GM12878 (cell line): ENCODE results near the gene FGD6. TPM values are rescaled to one million over a fixed set of nuclear protein-coding genes. Genes with fewer than 3 reads are reported as not detected.

Experiments
- ATAC-seq: fragments of 200-7000 bp; cut with Tn5 transposase; 3 replicates; pipeline ENCODE4 v1.9.1; 2020; ENCODE audit warnings: mild to moderate bottlenecking, moderate library complexity
- BruUV-seq: library from RNA; stranded (reverse); fragments of 400-500 nt; replicated peaks from 2 replicates; lab custom pipeline; 2021; lab: Mats Ljungman, UMichigan
- CTCF ChIA-PET: fragments of 300-600 bp; sonication (Branson Sonifier 250); formaldehyde crosslinking; extraction: SDS; loops from one replicate; lab custom pipeline; 2021; ENCODE audit warnings: inconsistent platforms; lab: Yijun Ruan, JAX
- POLR2A ChIA-PET: fragments of 350-600 bp; formaldehyde crosslinking; extraction: SDS; loops from one replicate; lab custom pipeline; 2021; ENCODE audit warnings: inconsistent platforms; lab: Charles Lee
- RAD21 ChIA-PET: fragments of 300-600 bp; sonication (Branson Sonifier 250); formaldehyde crosslinking; loops from one replicate; lab custom pipeline; 2023; ENCODE audit warnings: antibody characterized with exemption; ENCODE audit not compliant: unreplicated experiment; lab: Charles Lee
- SMC1A ChIA-PET: fragments of 300-600 bp; sonication (Branson Sonifier 250); formaldehyde crosslinking; loops from one replicate; lab custom pipeline; 2023; ENCODE audit not compliant: unreplicated experiment, uncharacterized antibody; lab: Charles Lee
- DNase-seq: peaks from one replicate; pipeline ENCODE4 v3.0.0-alpha.2; 2011; ENCODE audit warnings: low read depth, low spot score
- FAIRE-seq: peaks from 3 replicates; lab custom pipeline; 2011; peaks lifted over from hg19 to GRCh38; lab: Jason Lieb, UNC
- H2AFZ ChIP-seq: 2 replicates; pipeline ENCODE4 v1.6.0; 2011; ENCODE audit warnings: low read depth, low read length, control low read depth; ENCODE audit not compliant: control insufficient read depth
- H3K27ac ChIP-seq: 2 replicates; pipeline ENCODE4 v1.5.1; 2011; ENCODE audit warnings: control low read depth; ENCODE audit not compliant: control insufficient read depth, insufficient read depth
- H3K27me3 ChIP-seq, 2 experiments: replicated peaks in 1 of 2; 2 replicates each; pipeline versions ENCODE4 v1.6.0 to v1.6.1; 2011; ENCODE audit warnings: low read length in 1 of 2; ENCODE audit not compliant: control insufficient read depth in 2 of 2, insufficient read depth in 2 of 2
- H3K36me3 ChIP-seq, 2 experiments: 2 replicates each; pipeline ENCODE4 v1.5.1; 2011; ENCODE audit warnings: low read length in 1 of 2; ENCODE audit not compliant: control insufficient read depth in 2 of 2, insufficient read depth in 2 of 2
- H3K4me1 ChIP-seq: 2 replicates; pipeline ENCODE4 v1.6.1; 2011; ENCODE audit warnings: mild to moderate bottlenecking, low read length, moderate library complexity, mixed read lengths; ENCODE audit not compliant: control insufficient read depth, insufficient read depth
- H3K4me2 ChIP-seq: 2 replicates; pipeline ENCODE4 v1.6.0; 2011; ENCODE audit warnings: control low read depth; ENCODE audit not compliant: control insufficient read depth, insufficient read depth
- H3K4me3 ChIP-seq: fragments of 200-600 bp; sonication (generic); 2 replicates; pipeline ENCODE4 v1.5.1; 2016
- H3K79me2 ChIP-seq: 2 replicates; pipeline ENCODE4 v1.6.0; 2011; ENCODE audit warnings: low read length; ENCODE audit not compliant: control insufficient read depth, insufficient read depth
- H3K9ac ChIP-seq: 2 replicates; pipeline ENCODE4 v1.8.0; 2011; ENCODE audit warnings: low read length, control low read depth, mixed read lengths; ENCODE audit not compliant: control insufficient read depth, insufficient read depth
- H3K9me3 ChIP-seq: replicated peaks from 3 replicates; pipeline ENCODE4 v1.5.1; 2011; ENCODE audit warnings: mild to moderate bottlenecking, low read length; ENCODE audit not compliant: control insufficient read depth, insufficient read depth
- H4K20me1 ChIP-seq: 2 replicates; pipeline ENCODE4 v1.6.0; 2011; ENCODE audit not compliant: control insufficient read depth, insufficient read depth
- CREM ChIP-seq: IDR thresholded peaks from 2 replicates; pipeline ENCODE4 v1.6.1; 2014; ENCODE audit warnings: antibody characterized with exemption, low read depth
- KLF5 ChIP-seq: fragments of 450-650 bp; IDR thresholded peaks from 2 replicates; pipeline ENCODE4 v1.6.1; 2014; ENCODE audit warnings: mild to moderate bottlenecking; ENCODE audit not compliant: partially characterized antibody
- MXI1 ChIP-seq: fragments of 150-350 bp; IDR thresholded peaks from 2 replicates; pipeline ENCODE4 v1.6.1; 2011; ENCODE audit warnings: low read depth, mild to moderate bottlenecking, inconsistent platforms, low read length, improper control_type of control experiment
- POLR2AphosphoS2 ChIP-seq: IDR thresholded peaks from 2 replicates; pipeline ENCODE4 v1.6.1; 2011; ENCODE audit warnings: low read depth, mild to moderate bottlenecking, low read length, improper control_type of control experiment, moderate library complexity
- SIN3A ChIP-seq: IDR thresholded peaks from 2 replicates; pipeline ENCODE4 v1.6.1; 2012; ENCODE audit warnings: low read depth, low read length, improper control_type of control experiment
- SMC3 ChIP-seq: IDR thresholded peaks from 2 replicates; pipeline ENCODE4 v1.6.1; 2011; ENCODE audit warnings: low read length, improper control_type of control experiment, borderline replicate concordance
- WGBS: methylation state at CpG from one replicate; pipeline ENCODE4 v1.1.6; 2016; ENCODE audit warnings: low lambda C conversion rate; ENCODE audit not compliant: insufficient replicate concordance, insufficient coverage; ENCODE audit errors: missing lambda C conversion rate; 5-methylcytosine and 5-hydroxymethylcytosine counted together
- in situ Hi-C: fragments of 300-500 bp; cut with MboI; formaldehyde crosslinking; loops from 9 replicates; pipeline ENCODE4 v1.14.3; 2018; ENCODE audit warnings: mixed read lengths
- intact Hi-C: fragments of 100-400 bp; cut with micrococcal nuclease; formaldehyde crosslinking; loops from one replicate; pipeline ENCODE4 v1.14.2; 2022; ENCODE audit not compliant: unreplicated experiment
- polyA plus RNA-seq, 11 experiments: library from polyadenylated mRNA; depleted of rRNA in 4 of 11; unstranded in 6 of 11; stranded (reverse) in 5 of 11; fragments of >200 nt; fragmentation: Nextera tagmentation in 4 of 11; fragmentation: Illumina TruSeq in 1 of 11; extraction: Ambion mirVana in 4 of 11; extraction: Trizol in 1 of 11; gene quantifications; 1 replicate in 1 of 11; 2 replicates in 10 of 11; pipeline versions ENCODE4 v1.2.1 to v1.2.3, GENCODE V29; 2011 to 2016; ENCODE audit warnings: inconsistent platforms in 2 of 11, missing spikeins in 2 of 11, low read depth in 1 of 11
- total RNA-seq, 4 experiments: library from RNA; depleted of rRNA in 3 of 4; stranded (reverse); fragments of >200 nt in 3 of 4; fragmentation: Illumina TruSeq in 1 of 4; extraction: Trizol in 1 of 4; gene quantifications; 2 replicates each; pipeline versions ENCODE4 v1.2.1 to v1.2.3, GENCODE V29; 2013 to 2021
- TF ChIP-seq, protein P1 (sequence below): fragments of 450-650 bp; IDR thresholded peaks from 2 replicates; pipeline ENCODE4 v1.6.1; 2017; ENCODE audit warnings: mild to moderate bottlenecking, moderate library complexity
- TF ChIP-seq, protein P2 (sequence below): fragments of 450-650 bp; IDR thresholded peaks from 2 replicates; pipeline ENCODE4 v1.6.1; 2016; ENCODE audit warnings: mild to moderate bottlenecking
- TF ChIP-seq, protein P3 (sequence below): IDR thresholded peaks from 2 replicates; pipeline ENCODE4 v1.6.1; 2012; ENCODE audit warnings: mild to moderate bottlenecking, low read depth, low read length
- TF ChIP-seq, protein P4 (sequence below): IDR thresholded peaks from 2 replicates; pipeline ENCODE4 v1.6.1; 2012; ENCODE audit warnings: low read depth, low read length, improper control_type of control experiment

FGD6 gene
- total and polyA plus RNA-seq, 10 of the 15 experiments (the other 5 are each of a cell fraction or from before 2014, with no cell fraction given): 2.4 to 15.5 (median 8.9) TPM

DNA sequence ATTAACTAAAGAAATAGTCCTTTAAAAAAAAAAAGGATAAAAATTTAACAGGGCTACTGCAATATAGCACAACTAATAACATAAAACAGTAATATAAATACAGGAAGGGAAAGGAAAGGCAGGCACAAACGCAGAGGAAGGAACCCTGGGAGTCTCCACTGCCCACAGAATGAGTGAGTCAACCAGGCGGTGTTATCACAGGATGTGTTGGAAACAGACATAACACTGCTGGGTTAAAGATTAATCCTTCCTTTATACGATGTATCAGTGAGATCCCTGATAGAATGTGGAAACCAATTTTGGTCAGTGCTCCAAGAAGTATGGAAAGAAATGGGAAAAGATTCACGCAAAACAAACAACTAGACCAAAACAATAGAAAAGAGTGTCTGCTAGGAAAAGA lies 47.9 kb downstream of the FGD6 start:
- no peak overlapping the region for H3K4me3 ChIP-seq
- no peak overlapping the region for H3K27ac ChIP-seq
- WGBS: 62% methylated on average over 4 of the region's 4 CpGs
- no peaks in the 10 kb centered on the region for H3K4me1 ChIP-seq
- H3K27me3 ChIP-seq: no peaks in the 10 kb centered on the region
- no peaks in the 10 kb centered on the region for H4K20me1 ChIP-seq
- no peak for ATAC-seq
- no peak for FAIRE-seq
- RAD21 ChIA-PET: no interaction called here
- H3K79me2 ChIP-seq: no peaks in the 10 kb centered on the region
- no peak overlapping the region for H3K9ac ChIP-seq
- SMC1A ChIA-PET: no interaction called here
- H2AFZ ChIP-seq: no peak overlapping the region
- no peaks in the 10 kb centered on the region for H3K9me3 ChIP-seq
- intact Hi-C loops: no loop called here
- in situ Hi-C loops: no loop called here
- BruUV-seq: no TSS peak
- POLR2A ChIA-PET: no interaction called here
- no peak for DNase-seq
- TF ChIP-seq KLF5 (no peak), MXI1 (no peak), POLR2AphosphoS2 (no peak), CREM (no peak), SIN3A (no peak), SMC3 (no peak)
- TF ChIP-seq, protein P1, sequence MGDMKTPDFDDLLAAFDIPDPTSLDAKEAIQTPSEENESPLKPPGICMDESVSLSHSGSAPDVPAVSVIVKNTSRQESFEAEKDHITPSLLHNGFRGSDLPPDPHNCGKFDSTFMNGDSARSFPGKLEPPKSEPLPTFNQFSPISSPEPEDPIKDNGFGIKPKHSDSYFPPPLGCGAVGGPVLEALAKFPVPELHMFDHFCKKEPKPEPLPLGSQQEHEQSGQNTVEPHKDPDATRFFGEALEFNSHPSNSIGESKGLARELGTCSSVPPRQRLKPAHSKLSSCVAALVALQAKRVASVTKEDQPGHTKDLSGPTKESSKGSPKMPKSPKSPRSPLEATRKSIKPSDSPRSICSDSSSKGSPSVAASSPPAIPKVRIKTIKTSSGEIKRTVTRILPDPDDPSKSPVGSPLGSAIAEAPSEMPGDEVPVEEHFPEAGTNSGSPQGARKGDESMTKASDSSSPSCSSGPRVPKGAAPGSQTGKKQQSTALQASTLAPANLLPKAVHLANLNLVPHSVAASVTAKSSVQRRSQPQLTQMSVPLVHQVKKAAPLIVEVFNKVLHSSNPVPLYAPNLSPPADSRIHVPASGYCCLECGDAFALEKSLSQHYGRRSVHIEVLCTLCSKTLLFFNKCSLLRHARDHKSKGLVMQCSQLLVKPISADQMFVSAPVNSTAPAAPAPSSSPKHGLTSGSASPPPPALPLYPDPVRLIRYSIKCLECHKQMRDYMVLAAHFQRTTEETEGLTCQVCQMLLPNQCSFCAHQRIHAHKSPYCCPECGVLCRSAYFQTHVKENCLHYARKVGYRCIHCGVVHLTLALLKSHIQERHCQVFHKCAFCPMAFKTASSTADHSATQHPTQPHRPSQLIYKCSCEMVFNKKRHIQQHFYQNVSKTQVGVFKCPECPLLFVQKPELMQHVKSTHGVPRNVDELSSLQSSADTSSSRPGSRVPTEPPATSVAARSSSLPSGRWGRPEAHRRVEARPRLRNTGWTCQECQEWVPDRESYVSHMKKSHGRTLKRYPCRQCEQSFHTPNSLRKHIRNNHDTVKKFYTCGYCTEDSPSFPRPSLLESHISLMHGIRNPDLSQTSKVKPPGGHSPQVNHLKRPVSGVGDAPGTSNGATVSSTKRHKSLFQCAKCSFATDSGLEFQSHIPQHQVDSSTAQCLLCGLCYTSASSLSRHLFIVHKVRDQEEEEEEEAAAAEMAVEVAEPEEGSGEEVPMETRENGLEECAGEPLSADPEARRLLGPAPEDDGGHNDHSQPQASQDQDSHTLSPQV: no peak
- TF ChIP-seq, protein P2, sequence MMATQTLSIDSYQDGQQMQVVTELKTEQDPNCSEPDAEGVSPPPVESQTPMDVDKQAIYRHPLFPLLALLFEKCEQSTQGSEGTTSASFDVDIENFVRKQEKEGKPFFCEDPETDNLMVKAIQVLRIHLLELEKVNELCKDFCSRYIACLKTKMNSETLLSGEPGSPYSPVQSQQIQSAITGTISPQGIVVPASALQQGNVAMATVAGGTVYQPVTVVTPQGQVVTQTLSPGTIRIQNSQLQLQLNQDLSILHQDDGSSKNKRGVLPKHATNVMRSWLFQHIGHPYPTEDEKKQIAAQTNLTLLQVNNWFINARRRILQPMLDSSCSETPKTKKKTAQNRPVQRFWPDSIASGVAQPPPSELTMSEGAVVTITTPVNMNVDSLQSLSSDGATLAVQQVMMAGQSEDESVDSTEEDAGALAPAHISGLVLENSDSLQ: no peak
- TF ChIP-seq, protein P3, sequence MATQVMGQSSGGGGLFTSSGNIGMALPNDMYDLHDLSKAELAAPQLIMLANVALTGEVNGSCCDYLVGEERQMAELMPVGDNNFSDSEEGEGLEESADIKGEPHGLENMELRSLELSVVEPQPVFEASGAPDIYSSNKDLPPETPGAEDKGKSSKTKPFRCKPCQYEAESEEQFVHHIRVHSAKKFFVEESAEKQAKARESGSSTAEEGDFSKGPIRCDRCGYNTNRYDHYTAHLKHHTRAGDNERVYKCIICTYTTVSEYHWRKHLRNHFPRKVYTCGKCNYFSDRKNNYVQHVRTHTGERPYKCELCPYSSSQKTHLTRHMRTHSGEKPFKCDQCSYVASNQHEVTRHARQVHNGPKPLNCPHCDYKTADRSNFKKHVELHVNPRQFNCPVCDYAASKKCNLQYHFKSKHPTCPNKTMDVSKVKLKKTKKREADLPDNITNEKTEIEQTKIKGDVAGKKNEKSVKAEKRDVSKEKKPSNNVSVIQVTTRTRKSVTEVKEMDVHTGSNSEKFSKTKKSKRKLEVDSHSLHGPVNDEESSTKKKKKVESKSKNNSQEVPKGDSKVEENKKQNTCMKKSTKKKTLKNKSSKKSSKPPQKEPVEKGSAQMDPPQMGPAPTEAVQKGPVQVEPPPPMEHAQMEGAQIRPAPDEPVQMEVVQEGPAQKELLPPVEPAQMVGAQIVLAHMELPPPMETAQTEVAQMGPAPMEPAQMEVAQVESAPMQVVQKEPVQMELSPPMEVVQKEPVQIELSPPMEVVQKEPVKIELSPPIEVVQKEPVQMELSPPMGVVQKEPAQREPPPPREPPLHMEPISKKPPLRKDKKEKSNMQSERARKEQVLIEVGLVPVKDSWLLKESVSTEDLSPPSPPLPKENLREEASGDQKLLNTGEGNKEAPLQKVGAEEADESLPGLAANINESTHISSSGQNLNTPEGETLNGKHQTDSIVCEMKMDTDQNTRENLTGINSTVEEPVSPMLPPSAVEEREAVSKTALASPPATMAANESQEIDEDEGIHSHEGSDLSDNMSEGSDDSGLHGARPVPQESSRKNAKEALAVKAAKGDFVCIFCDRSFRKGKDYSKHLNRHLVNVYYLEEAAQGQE: no peak
- TF ChIP-seq, protein P4, sequence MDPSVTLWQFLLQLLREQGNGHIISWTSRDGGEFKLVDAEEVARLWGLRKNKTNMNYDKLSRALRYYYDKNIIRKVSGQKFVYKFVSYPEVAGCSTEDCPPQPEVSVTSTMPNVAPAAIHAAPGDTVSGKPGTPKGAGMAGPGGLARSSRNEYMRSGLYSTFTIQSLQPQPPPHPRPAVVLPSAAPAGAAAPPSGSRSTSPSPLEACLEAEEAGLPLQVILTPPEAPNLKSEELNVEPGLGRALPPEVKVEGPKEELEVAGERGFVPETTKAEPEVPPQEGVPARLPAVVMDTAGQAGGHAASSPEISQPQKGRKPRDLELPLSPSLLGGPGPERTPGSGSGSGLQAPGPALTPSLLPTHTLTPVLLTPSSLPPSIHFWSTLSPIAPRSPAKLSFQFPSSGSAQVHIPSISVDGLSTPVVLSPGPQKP: no peak
- TF ChIP-seq, all 136 proteins: peak for 0
- Histone ChIP-seq H3K4me2 (no peak overlapping the region), H3K36me3 (no peaks in the 10 kb centered on the region; a peak in 1 of 4 replicates)
- CTCF ChIA-PET: no interaction called here
